HAP-1 (cell line): ENCODE results near the gene SRRM1.
A peak's percentile ranks its signal among the peaks of the same experiment; 100 is the strongest.

ENCODE experiments used
- DNase-seq, 2 experiments: peaks; one replicate each; pipeline ENCODE4 v3.0.0-alpha.2; 2016 to 2020; ENCODE audit warnings: low spot score in 2 of 2
- H3K27me3 ChIP-seq: fragments of 250-450 bp; sonication (Bioruptor Pico); 2 replicates; pipeline ENCODE4 v1.5.1; 2020; ENCODE audit warnings: low read depth, mild to moderate bottlenecking, moderate library complexity
- H3K36me3 ChIP-seq: fragments of 250-450 bp; sonication (Bioruptor Pico); replicated peaks from 2 replicates; pipeline ENCODE4 v1.5.1; 2020; ENCODE audit warnings: mild to moderate bottlenecking
- H3K4me1 ChIP-seq: fragments of 250-450 bp; sonication (Bioruptor Pico); 2 replicates; pipeline ENCODE4 v1.5.1; 2020; ENCODE audit warnings: mild to moderate bottlenecking
- H3K4me3 ChIP-seq: fragments of 250-450 bp; sonication (Bioruptor Pico); 2 replicates; pipeline ENCODE4 v1.5.1; 2020; ENCODE audit warnings: mild to moderate bottlenecking, moderate library complexity
- H3K9me3 ChIP-seq: fragments of 250-450 bp; sonication (Bioruptor Pico); 2 replicates; pipeline ENCODE4 v1.5.1; 2020; ENCODE audit warnings: mild to moderate bottlenecking, moderate library complexity
- in situ Hi-C: fragments of 300-500 bp; cut with MboI; formaldehyde crosslinking; loops from 3 replicates; pipeline ENCODE4 v1.14.3; 2020; ENCODE audit warnings: low sequenced_read_pairs, inconsistent platforms, mixed read lengths

SRRM1 gene

GRCh38 chr1:24642481-24643362 is at the start of gene SRRM1:
Gene SRRM1 (plus strand): TSS chr1:24643302. CDS start chr1:24643327, 25 bp downstream.
- in situ Hi-C loops, result no loop called here
- H3K9me3 ChIP-seq, result no peaks in the 10 kb centered on the region
- peak within 1 kb of the TSS; percentile 94 for H3K4me3 ChIP-seq
- H3K36me3 ChIP-seq, result peaks cover 25% of the 10 kb centered on the region
- H3K4me1 ChIP-seq, result peaks cover 15% of the 10 kb centered on the region
- no peaks in the 10 kb centered on the region for H3K27me3 ChIP-seq
- DNase-seq, result peak; percentile 98 to 99

GRCh38 chr1:24594328-24594598 is 48.8 kb upstream of the SRRM1 start:
- Histone ChIP-seq H3K27me3 (no peaks in the 10 kb centered on the region), H3K4me1 (no peaks in the 10 kb centered on the region), H3K4me3 (no peak overlapping the region), H3K9me3 (no peaks in the 10 kb centered on the region), H3K36me3 (no peaks in the 10 kb centered on the region)
- no peak for DNase-seq
- in situ Hi-C loops, result no loop called here

- Histone ChIP-seq H3K9me3 (no peaks in the 10 kb centered on the region), H3K36me3 (no peaks in the 10 kb centered on the region), H3K27me3 (no peaks in the 10 kb centered on the region), H3K4me1 (no peaks in the 10 kb centered on the region), H3K4me3 (no peak overlapping the region)
- in situ Hi-C loops, result no loop called here
- DNase-seq, result no peak
Observed at GRCh38 chr1:24596401-24596880, 46.7 kb upstream of the SRRM1 start.

- no peak for DNase-seq
- no peaks in the 10 kb centered on the region for H3K27me3 ChIP-seq
- no peaks in the 10 kb centered on the region for H3K36me3 ChIP-seq
- no peaks in the 10 kb centered on the region for H3K4me1 ChIP-seq
- H3K9me3 ChIP-seq, result no peaks in the 10 kb centered on the region
- H3K4me3 ChIP-seq, result no peak overlapping the region
- in situ Hi-C loops, result no loop called here
Observed at GRCh38 chr1:24599265-24599664, 43.8 kb upstream of the SRRM1 start.

GRCh38 chr1:24600551-24600950 is 42.6 kb upstream of the SRRM1 start:
- DNase-seq, result no peak
- Histone ChIP-seq H3K36me3 (no peaks in the 10 kb centered on the region), H3K27me3 (no peaks in the 10 kb centered on the region), H3K9me3 (no peaks in the 10 kb centered on the region), H3K4me1 (no peaks in the 10 kb centered on the region), H3K4me3 (no peak overlapping the region)
- in situ Hi-C loops, result no loop called here

- no peak for DNase-seq
- Histone ChIP-seq H3K36me3 (no peaks in the 10 kb centered on the region), H3K4me3 (no peak overlapping the region), H3K27me3 (no peaks in the 10 kb centered on the region), H3K9me3 (no peaks in the 10 kb centered on the region), H3K4me1 (no peaks in the 10 kb centered on the region)
- in situ Hi-C loops, result no loop called here
Observed at GRCh38 chr1:24605534-24606295, 37.4 kb upstream of the SRRM1 start.

GRCh38 chr1:24606296-24606605 is 36.9 kb upstream of the SRRM1 start:
- in situ Hi-C loops, result no loop called here
- DNase-seq, result no peak
- H3K4me3 ChIP-seq, result no peak overlapping the region
- no peaks in the 10 kb centered on the region for H3K27me3 ChIP-seq
- no peaks in the 10 kb centered on the region for H3K9me3 ChIP-seq
- H3K4me1 ChIP-seq, result no peaks in the 10 kb centered on the region
- H3K36me3 ChIP-seq, result no peaks in the 10 kb centered on the region

GRCh38 chr1:24606621-24607020 is 36.5 kb upstream of the SRRM1 start:
- Histone ChIP-seq H3K9me3 (no peaks in the 10 kb centered on the region), H3K36me3 (no peaks in the 10 kb centered on the region), H3K4me1 (no peaks in the 10 kb centered on the region), H3K4me3 (no peak overlapping the region), H3K27me3 (no peaks in the 10 kb centered on the region)
- DNase-seq, result no peak
- in situ Hi-C loops, result no loop called here

GRCh38 chr1:24609949-24610517 is 33.1 kb upstream of the SRRM1 start:
- no peak for DNase-seq
- Histone ChIP-seq H3K27me3 (no peaks in the 10 kb centered on the region), H3K36me3 (no peaks in the 10 kb centered on the region), H3K9me3 (no peaks in the 10 kb centered on the region), H3K4me1 (no peaks in the 10 kb centered on the region), H3K4me3 (no peak overlapping the region)
- in situ Hi-C loops, result no loop called here

- H3K36me3 ChIP-seq, result no peaks in the 10 kb centered on the region
- in situ Hi-C loops, result no loop called here
- no peaks in the 10 kb centered on the region for H3K9me3 ChIP-seq
- no peaks in the 10 kb centered on the region for H3K4me1 ChIP-seq
- no peak for DNase-seq
- H3K27me3 ChIP-seq, result no peaks in the 10 kb centered on the region
- no peak overlapping the region for H3K4me3 ChIP-seq
Observed at GRCh38 chr1:24619376-24619775, 23.7 kb upstream of the SRRM1 start.

- Histone ChIP-seq H3K27me3 (no peaks in the 10 kb centered on the region), H3K9me3 (no peaks in the 10 kb centered on the region), H3K4me3 (no peak overlapping the region), H3K36me3 (no peaks in the 10 kb centered on the region), H3K4me1 (no peaks in the 10 kb centered on the region)
- DNase-seq, result no peak
- in situ Hi-C loops, result no loop called here
Observed at GRCh38 chr1:24620678-24621077, 22.4 kb upstream of the SRRM1 start.

GRCh38 chr1:24621121-24621520 is 22.0 kb upstream of the SRRM1 start:
- Histone ChIP-seq H3K27me3 (no peaks in the 10 kb centered on the region), H3K4me3 (no peak overlapping the region), H3K36me3 (no peaks in the 10 kb centered on the region), H3K9me3 (no peaks in the 10 kb centered on the region), H3K4me1 (no peaks in the 10 kb centered on the region)
- in situ Hi-C loops, result no loop called here
- no peak for DNase-seq

GRCh38 chr1:24622218-24622617 is 20.9 kb upstream of the SRRM1 start:
- H3K4me1 ChIP-seq, result no peaks in the 10 kb centered on the region
- in situ Hi-C loops, result no loop called here
- H3K9me3 ChIP-seq, result no peaks in the 10 kb centered on the region
- no peak overlapping the region for H3K4me3 ChIP-seq
- H3K36me3 ChIP-seq, result no peaks in the 10 kb centered on the region
- no peak for DNase-seq
- H3K27me3 ChIP-seq, result no peaks in the 10 kb centered on the region

GRCh38 chr1:24632832-24633175 is 10.3 kb upstream of the SRRM1 start:
- Histone ChIP-seq H3K27me3 (no peaks in the 10 kb centered on the region), H3K4me1 (peaks cover 13% of the 10 kb centered on the region), H3K36me3 (no peaks in the 10 kb centered on the region), H3K9me3 (no peaks in the 10 kb centered on the region), H3K4me3 (no peak overlapping the region)
- no peak for DNase-seq
- in situ Hi-C loops, result loop anchor here (10.0 kb wide), 1 partner anchor 428 kb away; no protein-coding TSS in a partner anchor
